ENCODE results near the gene KIAA0586.

DNA sequence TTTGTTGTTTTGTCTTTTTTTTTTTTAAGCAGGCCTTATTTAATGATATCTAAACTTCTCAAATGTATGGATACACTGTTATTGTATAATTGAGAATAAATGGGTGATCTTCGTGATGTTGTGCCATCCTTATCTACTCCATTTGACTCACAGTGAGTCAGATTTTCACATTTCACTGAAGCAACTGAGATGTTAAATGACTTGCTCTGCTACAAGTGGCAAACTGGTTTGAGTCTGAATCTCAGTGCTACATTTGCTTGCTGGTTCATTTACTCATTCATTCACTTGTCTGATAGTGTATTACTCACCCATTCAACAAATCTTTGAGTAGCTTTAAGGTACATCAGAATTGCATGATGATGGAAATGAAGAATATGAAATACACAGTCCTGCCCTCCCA, 2.6 kb downstream of the KIAA0586 start:
- TF ChIP-seq, protein P1, sequence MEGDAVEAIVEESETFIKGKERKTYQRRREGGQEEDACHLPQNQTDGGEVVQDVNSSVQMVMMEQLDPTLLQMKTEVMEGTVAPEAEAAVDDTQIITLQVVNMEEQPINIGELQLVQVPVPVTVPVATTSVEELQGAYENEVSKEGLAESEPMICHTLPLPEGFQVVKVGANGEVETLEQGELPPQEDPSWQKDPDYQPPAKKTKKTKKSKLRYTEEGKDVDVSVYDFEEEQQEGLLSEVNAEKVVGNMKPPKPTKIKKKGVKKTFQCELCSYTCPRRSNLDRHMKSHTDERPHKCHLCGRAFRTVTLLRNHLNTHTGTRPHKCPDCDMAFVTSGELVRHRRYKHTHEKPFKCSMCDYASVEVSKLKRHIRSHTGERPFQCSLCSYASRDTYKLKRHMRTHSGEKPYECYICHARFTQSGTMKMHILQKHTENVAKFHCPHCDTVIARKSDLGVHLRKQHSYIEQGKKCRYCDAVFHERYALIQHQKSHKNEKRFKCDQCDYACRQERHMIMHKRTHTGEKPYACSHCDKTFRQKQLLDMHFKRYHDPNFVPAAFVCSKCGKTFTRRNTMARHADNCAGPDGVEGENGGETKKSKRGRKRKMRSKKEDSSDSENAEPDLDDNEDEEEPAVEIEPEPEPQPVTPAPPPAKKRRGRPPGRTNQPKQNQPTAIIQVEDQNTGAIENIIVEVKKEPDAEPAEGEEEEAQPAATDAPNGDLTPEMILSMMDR (IDR thresholded peaks at IDR 0.05 in 2 of 3, conservative IDR thresholded peaks at IDR 0.05 in 1 of 3; ENCODE audit: control insufficient read depth in 2 of 3, extremely low read depth in 1 of 3, insufficient read depth in 1 of 3, low read depth in 3 of 3, low read length in 3 of 3): no peak
- TF ChIP-seq CBFB (IDR thresholded peaks at IDR 0.05; ENCODE audit: low read depth): no peak
- TF ChIP-seq BHLHE40 (IDR thresholded peaks at IDR 0.05; ENCODE audit: borderline replicate concordance in 1 of 2, low read depth in 2 of 2, low read length in 1 of 2): no peak
- no peak for TF ChIP-seq MYC (IDR thresholded peaks at IDR 0.05; ENCODE audit: insufficient read depth, insufficient read length, insufficient replicate concordance, low read length, severe bottlenecking)
- TF ChIP-seq CEBPB (IDR thresholded peaks at IDR 0.05; ENCODE audit: borderline replicate concordance in 1 of 2, low read depth in 2 of 2, low read length in 2 of 2): no peak
- TF ChIP-seq, protein P2, sequence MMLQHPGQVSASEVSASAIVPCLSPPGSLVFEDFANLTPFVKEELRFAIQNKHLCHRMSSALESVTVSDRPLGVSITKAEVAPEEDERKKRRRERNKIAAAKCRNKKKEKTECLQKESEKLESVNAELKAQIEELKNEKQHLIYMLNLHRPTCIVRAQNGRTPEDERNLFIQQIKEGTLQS (IDR thresholded peaks at IDR 0.05; ENCODE audit: borderline replicate concordance, extremely low read depth, low read depth, low read length): no peak
- TF ChIP-seq CHD2 (IDR thresholded peaks at IDR 0.05; ENCODE audit: borderline replicate concordance, low read depth, low read length): no peak

Data from GM12878 (cell line).